Transverse colon (tissue), 4 donors: ENCODE data around the gene PCBP3. TPM values are rescaled to one million over a fixed set of nuclear protein-coding genes. Genes with fewer than 3 reads are reported as not detected.
"Not testable (repeated sequence)": the region's sequence is repeated elsewhere in the genome, so short reads cannot be mapped to it uniquely, and the experiment has no call there.

Source experiments
- DNase-seq: peaks from one replicate; pipeline ENCODE4 v3.0.0-alpha.2; 2019
- H3K27ac ChIP-seq, 4 donors: fragments of 200-600 bp; sonication (generic); 2 replicates each; pipeline ENCODE4 v1.5.1; 2016 to 2018; ENCODE audit warnings: inconsistent platforms in 4 of 4
- H3K27me3 ChIP-seq: fragments of 200-600 bp; sonication (generic); 2 replicates; pipeline ENCODE4 v1.5.1; 2017; ENCODE audit warnings: inconsistent platforms
- H3K36me3 ChIP-seq, 4 donors: fragments of 200-600 bp; sonication (generic); 2 replicates each; pipeline ENCODE4 v1.5.1; 2017 to 2019; ENCODE audit warnings: inconsistent platforms in 4 of 4
- H3K4me1 ChIP-seq, 4 donors: fragments of 200-600 bp; sonication (generic); 2 replicates each; pipeline ENCODE4 v1.5.1; 2017 to 2020; ENCODE audit warnings: inconsistent platforms in 4 of 4
- H3K4me3 ChIP-seq, 4 donors: fragments of 200-600 bp; sonication (generic); 1 replicate in 1 of 4; 2 replicates in 3 of 4; pipeline versions ENCODE4 v1.5.1 to v1.6.1; 2017 to 2019; ENCODE audit warnings: inconsistent platforms in 4 of 4
- H3K9me3 ChIP-seq, 2 donors: fragments of 200-600 bp; sonication (generic); 2 replicates each; pipeline ENCODE4 v1.5.1; 2017 to 2019; ENCODE audit warnings: inconsistent platforms in 2 of 2
- CTCF ChIP-seq, 5 experiments: fragments of 200-600 bp in 3 of 5; fragments of 450-650 bp in 2 of 5; sonication (generic) in 3 of 5; IDR thresholded peaks; 1 replicate in 2 of 5; 2 replicates in 3 of 5; pipeline ENCODE4 v1.5.1; 2016 to 2017; ENCODE audit warnings: antibody characterized with exemption in 5 of 5, inconsistent platforms in 3 of 5, mild to moderate bottlenecking in 2 of 5, moderate library complexity in 1 of 5
- EP300 ChIP-seq: sonication (generic); formaldehyde crosslinking; IDR thresholded peaks from one replicate; pipeline ENCODE4 v1.6.1; 2017; ENCODE audit warnings: antibody characterized with exemption, low read depth
- POLR2A ChIP-seq: fragments of 450-650 bp; IDR thresholded peaks from one replicate; pipeline ENCODE4 v1.6.1; 2016; ENCODE audit warnings: antibody characterized with exemption, mild to moderate bottlenecking, moderate library complexity
- POLR2AphosphoS5 ChIP-seq, 3 donors: sonication (generic); formaldehyde crosslinking; IDR thresholded peaks; one replicate each; pipeline ENCODE4 v1.6.1; 2016; ENCODE audit warnings: antibody characterized with exemption in 3 of 3
- WGBS, 2 donors: methylation state at CpG; one replicate each; pipeline ENCODE4 v1.1.5; 2018; ENCODE audit warnings: low coverage in 1 of 2; 5-methylcytosine and 5-hydroxymethylcytosine counted together
- in situ Hi-C, 4 donors: fragments of 200-750 bp; cut with MboI; loops; one replicate each; pipeline versions ENCODE4 v1.15.0 to v1.15.1; 2017; ENCODE audit warnings: low sequenced_read_pairs in 3 of 4, low pct_ligation_motif_present in 1 of 4, low pct_unique_long_range_greater_than_20kb in 1 of 4
- intact Hi-C: fragments of 100-400 bp; cut with DNase I; formaldehyde crosslinking; loops from one replicate; pipeline ENCODE4 v1.15.1; 2023; ENCODE audit warnings: low total_unique reads
- total RNA-seq, 4 donors: library from RNA; depleted of rRNA; stranded (reverse); fragments of >200 nt; gene quantifications; one replicate each; pipeline ENCODE4 v1.1.0, GENCODE V29; 2016

PCBP3 gene
- total RNA-seq, 4 donors from 2014 or later, result 0.80 to 7.8 (median 5.3) TPM

- WGBS, 2 donors, result 88% methylated on average over 12 of the region's 13 CpGs; no CpG with 5 or more reads in 1 of the 2 donors
- Histone ChIP-seq H3K27ac (no peak overlapping the region), H3K27me3 (no peaks in the 10 kb centered on the region), H3K4me1 (no peaks in the 10 kb centered on the region), H3K36me3 (no peaks in the 10 kb centered on the region), H3K4me3 (no peak overlapping the region), H3K9me3 (no peaks in the 10 kb centered on the region)
- intact Hi-C loops, result no loop called here
- TF ChIP-seq CTCF (IDR thresholded peaks at IDR 0.05) (no peak), POLR2A (no peak), EP300 (no peak), POLR2AphosphoS5 (IDR thresholded peaks at IDR 0.05) (no peak)
- in situ Hi-C loops, result loop anchor here in 2 of 4 donors (25.0 kb wide), 1 partner anchor 243 kb away; no protein-coding TSS in a partner anchor
- DNase-seq, result no peak
Observed at GRCh38 chr21:45804809-45805313, 161.3 kb downstream of the PCBP3 start.

GRCh38 chr21:45805321-45805720 lies 161.8 kb downstream of the PCBP3 start:
- intact Hi-C loops (no loop called here), in situ Hi-C loops (loop anchor here in 2 of 4 donors (25.0 kb wide), 1 partner anchor 243 kb away; no protein-coding TSS in a partner anchor)
- Histone ChIP-seq H3K9me3 (no peaks in the 10 kb centered on the region), H3K27ac (no peak overlapping the region), H3K27me3 (no peaks in the 10 kb centered on the region), H3K4me3 (no peak overlapping the region), H3K36me3 (no peaks in the 10 kb centered on the region), H3K4me1 (no peaks in the 10 kb centered on the region)
- TF ChIP-seq POLR2A, result no peak
- TF ChIP-seq POLR2AphosphoS5 (IDR thresholded peaks at IDR 0.05), result no peak
- TF ChIP-seq EP300, result no peak
- no peak for TF ChIP-seq CTCF (IDR thresholded peaks at IDR 0.05)
- WGBS, 2 donors, result 48% methylated on average over 4 of the region's 6 CpGs; no CpG with 5 or more reads in 1 of the 2 donors
- DNase-seq, result no peak

GRCh38 chr21:45806042-45806441 lies 162.5 kb downstream of the PCBP3 start:
- Histone ChIP-seq H3K9me3 (no peaks in the 10 kb centered on the region), H3K27me3 (no peaks in the 10 kb centered on the region), H3K27ac (no peak overlapping the region), H3K4me3 (no peak overlapping the region), H3K36me3 (no peaks in the 10 kb centered on the region), H3K4me1 (no peaks in the 10 kb centered on the region)
- WGBS, 2 donors, result 82% methylated on average over 5 of the region's 11 CpGs; no CpG with 5 or more reads in 1 of the 2 donors
- DNase-seq, result no peak
- intact Hi-C loops (no loop called here), in situ Hi-C loops (loop anchor here in 2 of 4 donors (25.0 kb wide), 1 partner anchor 244 kb away; no protein-coding TSS in a partner anchor)
- TF ChIP-seq POLR2A (no peak), POLR2AphosphoS5 (IDR thresholded peaks at IDR 0.05) (no peak), CTCF (IDR thresholded peaks at IDR 0.05) (no peak), EP300 (no peak)

GRCh38 chr21:45808663-45809062 lies 165.1 kb downstream of the PCBP3 start:
- H3K27me3 ChIP-seq, H3K4me3 ChIP-seq, H3K4me1 ChIP-seq, H3K27ac ChIP-seq, DNase-seq, H3K9me3 ChIP-seq, intact Hi-C loops, H3K36me3 ChIP-seq: not testable (repeated sequence)
- in situ Hi-C loops, result loop anchor here in 2 of 4 donors (25.0 kb wide), 1 partner anchor 246 kb away; no protein-coding TSS in a partner anchor
- 79% methylated on average over 3 of the region's 3 CpGs; no CpG with 5 or more reads in 1 of the 2 donors for WGBS, 2 donors
